Kidney epithelial cell (primary cell): ENCODE measurements around the gene BTRC. TPM values are rescaled to one million over a fixed set of nuclear protein-coding genes. Genes with fewer than 3 reads are reported as not detected.
"Not testable (repeated sequence)": the region's sequence is repeated elsewhere in the genome, so short reads cannot be mapped to it uniquely, and the experiment has no call there.

ENCODE experiments used
- DNase-seq: peaks from one replicate; pipeline ENCODE4 v3.0.0-alpha.2; 2010; ENCODE audit warnings: low read depth
- H3K27me3 ChIP-seq: 2 replicates; pipeline ENCODE4 v1.6.0; 2011; ENCODE audit warnings: low read length; ENCODE audit not compliant: control insufficient read depth, insufficient read depth
- H3K36me3 ChIP-seq: 2 replicates; pipeline ENCODE4 v1.5.1; 2011; ENCODE audit warnings: low read length; ENCODE audit not compliant: control insufficient read depth, insufficient read depth
- H3K4me3 ChIP-seq: 2 replicates; pipeline ENCODE4 v1.5.1; 2011; ENCODE audit warnings: low read depth, mild to moderate bottlenecking, control low read depth, low read length
- CTCF ChIP-seq: IDR thresholded peaks from 2 replicates; pipeline ENCODE4 v1.5.1; 2011; ENCODE audit warnings: mild to moderate bottlenecking, moderate library complexity, low read length, control low read depth, inconsistent platforms; ENCODE audit not compliant: insufficient read depth, poor library complexity, severe bottlenecking
- total RNA-seq: library from RNA; depleted of rRNA; stranded (reverse); fragments of >200 nt; gene quantifications from 2 replicates; pipeline ENCODE4 v1.2.3, GENCODE V29; 2015

Gene BTRC
- total RNA-seq, 1 donor from 2014 or later: 10.2 TPM

- Histone ChIP-seq H3K27me3 (no peaks in the 10 kb centered on the region), H3K36me3 (no peaks in the 10 kb centered on the region), H3K4me3 (peak overlapping the region; percentile 59)
- no peak for DNase-seq
- no peak for TF ChIP-seq CTCF
Measured at GRCh38 chr10:101354328-101355071, 535 bp downstream of the BTRC start.

- Histone ChIP-seq H3K27me3 (no peaks in the 10 kb centered on the region), H3K4me3 (peak overlapping the region; percentile 59), H3K36me3 (no peaks in the 10 kb centered on the region)
- no peak for DNase-seq
- TF ChIP-seq CTCF: no peak
Measured at GRCh38 chr10:101355072-101355706, 1.2 kb downstream of the BTRC start.

- no peaks in the 10 kb centered on the region for H3K36me3 ChIP-seq
- TF ChIP-seq CTCF: no peak
- no peak for DNase-seq
- no peak overlapping the region for H3K4me3 ChIP-seq
- H3K27me3 ChIP-seq: no peaks in the 10 kb centered on the region
Measured at GRCh38 chr10:101356132-101356531, 2.2 kb downstream of the BTRC start.

GRCh38 chr10:101357958-101358357 is 4.0 kb downstream of the BTRC start:
- H3K36me3 ChIP-seq: no peaks in the 10 kb centered on the region
- no peak for TF ChIP-seq CTCF
- H3K4me3 ChIP-seq: no peak overlapping the region
- H3K27me3 ChIP-seq: no peaks in the 10 kb centered on the region
- DNase-seq: no peak

- no peak overlapping the region for H3K4me3 ChIP-seq
- no peaks in the 10 kb centered on the region for H3K27me3 ChIP-seq
- TF ChIP-seq CTCF: no peak
- no peak for DNase-seq
- no peaks in the 10 kb centered on the region for H3K36me3 ChIP-seq
Measured at GRCh38 chr10:101358706-101359300, 4.8 kb downstream of the BTRC start.

- not testable (repeated sequence) for H3K36me3 ChIP-seq, DNase-seq, H3K27me3 ChIP-seq, H3K4me3 ChIP-seq
Measured at GRCh38 chr10:101360090-101360489, 6.1 kb downstream of the BTRC start.

- not testable (repeated sequence) for H3K36me3 ChIP-seq, H3K4me3 ChIP-seq, H3K27me3 ChIP-seq, DNase-seq
Measured at GRCh38 chr10:101360841-101361240, 6.9 kb downstream of the BTRC start.
